HCT116 (cell line): ENCODE results near the gene MID1. TPM values are rescaled to one million over a fixed set of nuclear protein-coding genes. Genes with fewer than 3 reads are reported as not detected.

Source experiments
- ATAC-seq: fragments of 200-7000 bp; cut with Tn5 transposase; 2 replicates; pipeline ENCODE4 v1.9.1; 2020; ENCODE audit warnings: mild to moderate bottlenecking, moderate library complexity
- BruUV-seq: library from RNA; stranded (reverse); fragments of 400-500 nt; replicated peaks from 2 replicates; lab custom pipeline; 2021; lab: Mats Ljungman, UMichigan
- CTCF ChIA-PET: fragments of 300-600 bp; sonication (Branson Sonifier 250); formaldehyde crosslinking; loops from one replicate; lab custom pipeline; 2021; ENCODE audit warnings: antibody characterized with exemption; lab: Charles Lee
- POLR2A ChIA-PET: fragments of 300-600, 350-600 bp; sonication (Branson Sonifier 250); formaldehyde crosslinking; loops from one replicate; lab custom pipeline; 2021; ENCODE audit warnings: antibody characterized with exemption; lab: Charles Lee
- RAD21 ChIA-PET, 2 experiments: fragments of 300-600 bp; sonication (Branson Sonifier 250); formaldehyde crosslinking; loops; one replicate each; lab custom pipeline; 2023; ENCODE audit warnings: low total read pairs in 2 of 2; ENCODE audit not compliant: uncharacterized antibody in 2 of 2, unreplicated experiment in 2 of 2, low non-redundant PET in 1 of 2; lab: Charles Lee
- DNase-seq: peaks from one replicate; pipeline ENCODE4 v3.0.0-alpha.2; 2010; ENCODE audit warnings: low read depth, low spot score
- H2AFZ ChIP-seq: fragments of 200-600 bp; shearing (Covaris generic), sonication (generic); 2 replicates; pipeline ENCODE4 v1.6.1; 2017; ENCODE audit warnings: low read depth, mixed run types, mixed read lengths, antibody characterized with exemption, low read length; ENCODE audit not compliant: poor library complexity, severe bottlenecking
- H3K27ac ChIP-seq: 2 replicates; pipeline ENCODE4 v1.5.1; 2012; ENCODE audit warnings: low read depth, low read length
- H3K27me3 ChIP-seq: fragments of 200-600 bp; sonication (generic); 2 replicates; pipeline ENCODE4 v1.6.1; 2016; ENCODE audit warnings: mixed run types, low read length, mixed read lengths; ENCODE audit not compliant: insufficient read depth
- H3K36me3 ChIP-seq, 2 experiments: fragments of 200-500 bp in 1 of 2; fragments of 200-600 bp in 1 of 2; sonication (Bioruptor generic) in 1 of 2; sonication (generic) in 1 of 2; 2 replicates each; pipeline versions ENCODE4 v1.5.1 to v1.6.1; 2014 to 2016; ENCODE audit warnings: low read length in 2 of 2, inconsistent platforms in 1 of 2, mixed read lengths in 1 of 2, mixed run types in 1 of 2; ENCODE audit not compliant: insufficient read depth in 2 of 2, control insufficient read depth in 1 of 2
- H3K4me1 ChIP-seq, 2 experiments: fragments of 200-600 bp in 1 of 2; sonication (generic) in 1 of 2; 2 replicates each; pipeline versions ENCODE4 v1.5.1 to v1.6.1; 2012 to 2017; ENCODE audit warnings: low read length in 2 of 2, inconsistent platforms in 1 of 2, mild to moderate bottlenecking in 1 of 2, mixed read lengths in 1 of 2, mixed run types in 1 of 2, moderate library complexity in 1 of 2; ENCODE audit not compliant: insufficient read depth in 2 of 2, control insufficient read depth in 1 of 2
- H3K4me2 ChIP-seq: fragments of 200-600 bp; sonication (generic); 2 replicates; pipeline ENCODE4 v1.6.1; 2017; ENCODE audit warnings: mixed run types, low read length, mixed read lengths
- H3K4me3 ChIP-seq, 2 experiments: fragments of 200-600 bp in 1 of 2; sonication (generic) in 1 of 2; replicated peaks in 1 of 2; 2 replicates each; pipeline ENCODE4 v1.5.1; 2011 to 2016; ENCODE audit warnings: low read length in 2 of 2, control low read depth in 1 of 2, low read depth in 1 of 2, mild to moderate bottlenecking in 1 of 2, mixed read lengths in 1 of 2, mixed run types in 1 of 2
- H3K79me2 ChIP-seq: fragments of 200-600 bp; sonication (generic); 2 replicates; pipeline ENCODE4 v1.6.1; 2017; ENCODE audit warnings: mild to moderate bottlenecking, mixed run types, low read length, moderate library complexity, mixed read lengths; ENCODE audit not compliant: insufficient read depth
- H3K9ac ChIP-seq: fragments of 200-600 bp; sonication (generic); 2 replicates; pipeline ENCODE4 v1.6.1; 2016; ENCODE audit warnings: low read length, mixed read lengths
- H3K9me2 ChIP-seq: fragments of 200-600 bp; sonication (generic), shearing (Covaris generic); 2 replicates; pipeline ENCODE4 v1.6.1; 2017; ENCODE audit warnings: mixed run types, mild to moderate bottlenecking, moderate library complexity; ENCODE audit not compliant: insufficient read depth
- H3K9me3 ChIP-seq, 2 experiments: fragments of 200-500 bp in 1 of 2; fragments of 200-600 bp in 1 of 2; sonication (Bioruptor generic) in 1 of 2; sonication (generic) in 1 of 2; 2 replicates each; pipeline ENCODE4 v1.6.1; 2014 to 2017; ENCODE audit warnings: low read length in 2 of 2, mixed read lengths in 2 of 2, inconsistent platforms in 1 of 2, low read depth in 1 of 2, mild to moderate bottlenecking in 1 of 2, mixed run types in 1 of 2, moderate library complexity in 1 of 2; ENCODE audit not compliant: control insufficient read depth in 1 of 2, insufficient read depth in 1 of 2
- H4K20me1 ChIP-seq: fragments of 200-600 bp; sonication (generic), shearing (Covaris generic); 2 replicates; pipeline ENCODE4 v1.6.1; 2017; ENCODE audit warnings: mixed run types, mild to moderate bottlenecking, moderate library complexity; ENCODE audit not compliant: insufficient read depth
- CTCF ChIP-seq, 3 experiments: fragments of 200-600 bp in 1 of 3; sonication (generic) in 1 of 3; IDR thresholded peaks in 2 of 3; conservative IDR thresholded peaks in 1 of 3; 2 replicates each; pipeline ENCODE4 v1.5.1; 2012 to 2017; ENCODE audit warnings: low read depth in 2 of 3, low read length in 2 of 3, antibody characterized with exemption in 1 of 3, borderline replicate concordance in 1 of 3, control low read depth in 1 of 3, mild to moderate bottlenecking in 1 of 3, mixed read lengths in 1 of 3, mixed run types in 1 of 3, moderate library complexity in 1 of 3; ENCODE audit not compliant: insufficient read depth in 1 of 3
- EZH2phosphoT487 ChIP-seq: fragments of 200-600 bp; IDR thresholded peaks from 2 replicates; pipeline ENCODE4 v1.6.1; 2018; ENCODE audit warnings: antibody characterized with exemption, borderline replicate concordance
- YY1 ChIP-seq: IDR thresholded peaks from 2 replicates; pipeline ENCODE4 v1.6.1; 2011; ENCODE audit warnings: low read length, low read depth, moderate library complexity, mild to moderate bottlenecking; ENCODE audit not compliant: insufficient replicate concordance; ENCODE audit errors: extremely low read depth
- intact Hi-C: fragments of 100-400 bp; cut with micrococcal nuclease; formaldehyde crosslinking; loops from 2 replicates; pipeline ENCODE4 v1.10.0; 2022
- total RNA-seq: library from RNA; stranded (reverse); gene quantifications from one replicate; pipeline ENCODE4 v1.2.1, GENCODE V29; 2021; ENCODE audit not compliant: unreplicated experiment

Gene MID1
- total RNA-seq, 1 experiment from 2014 or later, result 48.8 TPM

GRCh38 chrX:10514891-10515290, 105.5 kb downstream of the MID1 start:
- no peak for TF ChIP-seq EZH2phosphoT487
- no peaks in the 10 kb centered on the region for H3K36me3 ChIP-seq
- no peak overlapping the region for H3K9ac ChIP-seq
- DNase-seq (no peak), ATAC-seq (no peak)
- no peaks in the 10 kb centered on the region for H3K9me3 ChIP-seq
- no TSS peak for BruUV-seq
- ChIA-PET CTCF (no interaction called here), POLR2A (no interaction called here), RAD21 (no interaction called here)
- H2AFZ ChIP-seq, result no peak overlapping the region
- H3K4me1 ChIP-seq, result peaks cover 6 to 15% of the 10 kb centered on the region in 2 experiments; a peak in 3 of 4 replicates
- H3K79me2 ChIP-seq, result peaks cover 23% of the 10 kb centered on the region
- intact Hi-C loops, result no loop called here
- H3K4me3 ChIP-seq, result no peak overlapping the region
- no peak overlapping the region for H3K4me2 ChIP-seq
- no peak overlapping the region for H3K27ac ChIP-seq
- H3K9me2 ChIP-seq, result no peaks in the 10 kb centered on the region
- no peaks in the 10 kb centered on the region for H3K27me3 ChIP-seq
- H4K20me1 ChIP-seq, result no peaks in the 10 kb centered on the region

- TF ChIP-seq CTCF (IDR thresholded peaks at IDR 0.05 in 2 of 3, conservative IDR thresholded peaks at IDR 0.05 in 1 of 3; ENCODE audit: borderline replicate concordance in 1 of 3, insufficient read depth in 1 of 3, low read depth in 2 of 3, low read length in 2 of 3) (0 out of 6 replicates have a peak, but pooled peaks of 2 of the 3 experiments have one; percentile 7 to 17), YY1 (no peak)
- H2AFZ ChIP-seq, result no peak overlapping the region
- ChIA-PET RAD21 (no interaction called here), POLR2A (no interaction called here), CTCF (no interaction called here)
- H3K79me2 ChIP-seq, result peaks cover 28% of the 10 kb centered on the region
- no peak overlapping the region for H3K27ac ChIP-seq
- H3K27me3 ChIP-seq, result no peaks in the 10 kb centered on the region
- H3K4me2 ChIP-seq, result no peak overlapping the region
- no peaks in the 10 kb centered on the region for H4K20me1 ChIP-seq
- no peaks in the 10 kb centered on the region for H3K36me3 ChIP-seq
- no peak overlapping the region for H3K9ac ChIP-seq
- DNase-seq (no peak), ATAC-seq (no peak)
- intact Hi-C loops, result no loop called here
- no peaks in the 10 kb centered on the region for H3K9me2 ChIP-seq
- no TSS peak for BruUV-seq
- no peaks in the 10 kb centered on the region for H3K9me3 ChIP-seq
- H3K4me1 ChIP-seq, result peaks cover 6 to 15% of the 10 kb centered on the region in 2 experiments; a peak in 3 of 4 replicates
- no peak overlapping the region for H3K4me3 ChIP-seq
Measured at GRCh38 chrX:10513974-10514373, 106.4 kb downstream of the MID1 start.
